NCI-H2227 treated with DMSO at 0.1 percent for 48 hours (cell line): ENCODE results near the gene CYP21A2.

Source experiments
- DNase-seq: peaks from one replicate; lab custom pipeline; 2025; lab: John Stamatoyannopoulos, UW

The CYP21A2 gene

DNA sequence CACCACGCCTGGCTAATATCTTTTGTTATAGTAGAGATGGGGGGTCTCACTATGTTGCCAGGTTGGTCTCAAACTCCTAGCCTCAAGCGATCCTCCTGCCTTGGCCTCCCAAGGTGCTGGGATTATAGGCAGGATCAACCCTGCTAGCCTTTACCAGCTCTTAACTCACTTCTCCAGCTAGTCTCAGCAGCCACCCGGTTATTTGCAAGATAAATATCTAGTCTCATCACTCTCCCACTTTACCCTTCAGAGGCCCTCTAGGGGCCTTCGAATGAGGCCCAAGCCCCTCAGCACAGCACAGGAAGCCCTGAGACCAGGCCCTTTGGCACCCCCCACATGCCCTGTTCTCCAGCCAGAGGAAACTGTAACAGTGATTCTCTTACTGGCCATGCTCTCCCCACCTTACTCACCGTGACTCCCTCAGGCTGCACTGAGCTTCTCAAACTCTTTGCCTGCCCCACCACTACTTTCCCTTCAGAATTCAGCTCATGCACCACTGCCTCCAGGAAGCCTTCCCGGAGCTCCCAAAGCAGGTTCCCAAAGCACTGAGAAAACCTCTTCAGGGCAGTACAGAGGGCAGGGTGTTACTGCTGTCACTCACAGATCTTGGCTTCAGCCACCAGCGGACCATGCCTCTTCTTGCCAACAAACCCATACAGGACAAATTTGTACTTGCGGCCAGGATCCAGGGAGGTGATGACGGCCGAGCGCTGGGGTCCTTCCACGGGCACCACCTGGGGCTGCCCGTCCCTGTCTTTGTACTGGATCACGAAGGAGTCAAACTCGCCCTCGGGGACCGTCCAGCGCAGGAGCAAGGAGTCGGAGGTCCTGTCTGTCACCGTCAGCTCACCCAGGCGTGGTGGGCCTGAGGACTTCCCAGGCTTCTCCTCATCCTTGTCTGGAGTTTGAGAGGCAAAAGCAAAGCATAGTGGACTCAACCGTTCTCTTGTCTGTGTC, 45.9 kb downstream of the CYP21A2 start:
- DNase-seq = no peak

DNA sequence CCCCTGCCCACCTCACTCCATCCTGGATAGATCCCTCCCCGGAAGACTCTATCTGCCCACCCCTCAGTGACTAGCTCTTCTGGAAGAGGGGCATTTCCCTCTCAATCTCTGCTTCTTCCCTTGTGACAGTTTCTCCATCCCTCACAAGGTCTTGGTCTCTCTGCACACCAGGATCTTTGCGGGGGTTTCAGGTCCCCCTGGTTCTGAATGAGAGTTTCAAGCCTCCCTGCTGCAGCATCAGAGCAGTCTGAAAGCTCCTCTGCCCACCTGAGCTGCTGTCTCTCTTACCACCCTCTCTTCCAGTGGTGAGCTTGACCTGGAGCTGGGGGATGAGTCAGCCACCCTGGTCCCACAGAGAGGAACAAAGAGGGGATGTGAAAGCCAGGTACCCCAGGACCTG, 46.6 kb downstream of the CYP21A2 start:
- DNase-seq = no peak

- no peak for DNase-seq
Measured at GRCh38 chr6:32085759-32086459, 47.7 kb downstream of the CYP21A2 start.

GRCh38 chr6:32086661-32087573, 48.7 kb downstream of the CYP21A2 start:
- no peak for DNase-seq

GRCh38 chr6:32087574-32088486, 49.6 kb downstream of the CYP21A2 start:
- no peak for DNase-seq

DNA sequence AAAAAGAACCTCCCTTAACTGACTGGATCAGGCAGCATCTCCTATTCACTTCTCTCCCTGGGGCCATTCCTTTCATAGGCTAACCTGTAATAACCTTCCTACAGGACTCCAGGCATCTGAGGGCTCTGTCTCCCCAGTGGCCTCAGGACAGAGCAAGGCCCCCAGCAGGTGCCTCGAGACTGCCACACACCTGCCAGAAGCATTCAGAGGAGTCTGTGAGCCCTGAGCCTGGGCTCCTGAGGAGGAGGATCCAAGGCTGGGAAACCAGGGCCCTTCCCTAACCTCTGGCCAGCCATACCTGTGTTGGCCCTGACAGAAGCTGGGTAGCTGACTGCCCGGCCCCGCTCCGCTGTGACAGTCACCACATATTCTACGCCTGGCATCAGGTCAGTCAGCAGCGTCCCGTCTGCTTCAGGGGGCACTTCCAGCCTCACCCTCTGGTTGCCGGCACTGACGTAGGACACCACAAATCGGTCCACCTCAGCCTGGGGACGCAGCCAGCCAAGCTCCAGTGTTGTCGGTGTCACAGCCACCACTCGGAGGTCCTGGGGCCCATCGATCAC, 50.4 kb downstream of the CYP21A2 start:
- DNase-seq = no peak

DNA sequence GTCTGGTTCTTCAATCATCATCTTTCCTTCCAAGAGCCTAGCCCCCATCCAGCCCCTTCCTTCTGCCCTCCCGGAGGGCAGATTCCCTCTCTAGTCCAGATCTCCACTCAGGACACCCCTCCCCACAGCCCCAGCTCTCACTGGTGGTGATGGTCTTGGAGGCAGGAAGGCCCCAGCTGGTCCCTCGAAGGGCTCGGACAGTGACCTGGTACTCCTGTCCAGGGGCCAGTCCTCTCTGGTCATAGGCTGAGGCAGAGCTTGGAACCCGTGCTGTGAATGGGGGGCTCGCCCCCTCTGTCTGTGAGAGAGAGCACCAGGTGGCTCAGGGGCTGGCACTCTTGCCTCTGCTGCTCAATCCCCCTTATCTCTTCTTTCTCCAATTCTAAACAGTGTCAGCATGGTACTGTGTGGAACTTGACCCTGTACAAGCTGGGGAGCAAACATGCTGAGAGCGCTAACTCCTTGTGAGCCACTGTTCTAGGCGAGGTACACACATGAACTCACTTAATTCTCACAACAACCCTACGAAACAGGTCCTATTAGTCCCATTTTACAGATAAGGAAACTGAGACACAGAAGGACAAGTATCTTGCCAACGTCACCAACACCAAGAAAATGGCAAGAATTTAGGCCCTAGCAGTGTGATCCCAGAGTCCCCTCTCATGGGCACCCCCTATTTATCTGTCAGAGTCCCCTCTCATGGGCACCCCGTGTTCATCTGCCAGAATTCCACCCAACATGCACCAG, 51.0 kb downstream of the CYP21A2 start:
- DNase-seq = no peak
